H1 (cell line): ENCODE data around the gene LYSET. TPM values are rescaled to one million over a fixed set of nuclear protein-coding genes. Genes with fewer than 3 reads are reported as not detected.

Experiments used
- BCL11A ChIP-seq, 2 experiments: IDR thresholded peaks; one replicate each; pipeline ENCODE4 v1.6.1; 2011; ENCODE audit warnings: low read depth in 2 of 2, low read length in 2 of 2, mild to moderate bottlenecking in 2 of 2
- EGR1 ChIP-seq: IDR thresholded peaks from 2 replicates; pipeline ENCODE4 v1.6.1; 2011; ENCODE audit warnings: low read depth, low read length, borderline replicate concordance
- GABPA ChIP-seq: IDR thresholded peaks from 2 replicates; pipeline ENCODE4 v1.6.1; 2011; ENCODE audit warnings: mild to moderate bottlenecking, low read length, moderate library complexity, borderline replicate concordance; ENCODE audit not compliant: insufficient read depth
- KDM1A ChIP-seq: fragments of 200-600, 300-600 bp; sonication (generic); IDR thresholded peaks from 2 replicates; pipeline ENCODE4 v1.7.1; 2016; ENCODE audit warnings: mild to moderate bottlenecking, low read length, borderline replicate concordance
- PHF8 ChIP-seq: fragments of 200-600 bp; sonication (generic); conservative IDR thresholded peaks from 2 replicates; pipeline ENCODE4 v1.7.1; 2012; ENCODE audit warnings: low read depth, mild to moderate bottlenecking, inconsistent platforms, low read length, moderate library complexity
- RNF2 ChIP-seq: fragments of 200-900, 300-1000 bp; sonication (generic); IDR thresholded peaks from 2 replicates; pipeline ENCODE4 v1.7.1; 2016; ENCODE audit warnings: borderline replicate concordance, low read depth, mild to moderate bottlenecking, antibody characterized with exemption, low read length; ENCODE audit not compliant: poor library complexity, severe bottlenecking; ENCODE audit errors: missing control alignments
- SP4 ChIP-seq: IDR thresholded peaks from 2 replicates; pipeline ENCODE4 v1.6.1; 2012; ENCODE audit warnings: low read length, inconsistent platforms
- SUZ12 ChIP-seq: fragments of 200-600 bp; sonication (generic); IDR thresholded peaks from 2 replicates; pipeline ENCODE4 v1.6.1; 2012; ENCODE audit warnings: mild to moderate bottlenecking, inconsistent platforms, low read length, moderate library complexity, mixed read lengths
- TAF7 ChIP-seq: optimal IDR thresholded peaks from 2 replicates; pipeline ENCODE3; 2011; ENCODE audit warnings: low read depth, mild to moderate bottlenecking, inconsistent platforms, low read length, moderate library complexity, borderline replicate concordance
- TBP ChIP-seq: IDR thresholded peaks from 2 replicates; pipeline ENCODE4 v1.6.1; 2011; ENCODE audit warnings: low read depth, low read length, improper control_type of control experiment
- polyA plus RNA-seq, 7 experiments: library from polyadenylated mRNA; depleted of rRNA in 3 of 7; stranded (reverse) in 5 of 7; unstranded in 2 of 7; fragments of >200 nt in 5 of 7; fragments of 200-250 nt in 2 of 7; gene quantifications; 1 replicate in 5 of 7; 2 replicates in 1 of 7; 4 replicates in 1 of 7; pipeline versions ENCODE4 v1.2.1 to v1.2.3, GENCODE V29; 2011 to 2013; ENCODE audit warnings: missing spikeins in 2 of 7, mixed read lengths in 2 of 7
- total RNA-seq: library from RNA; stranded (reverse); fragmentation: NEBNext Ultra II Directional; extraction: Animal tissue kit (Norgen Biotek cat#: 25700); gene quantifications from 2 replicates; pipeline ENCODE4 v1.2.1, GENCODE V29; 2021
- TF ChIP-seq, protein P1 (sequence below): IDR thresholded peaks from 2 replicates; pipeline ENCODE4 v1.6.1; 2011; ENCODE audit warnings: low read length, improper control_type of control experiment

Gene LYSET
- total and polyA plus RNA-seq, 2 of the 8 experiments (the other 6 are each of a cell fraction or from before 2014, with no cell fraction given), result 26.2 to 26.9 TPM

DNA sequence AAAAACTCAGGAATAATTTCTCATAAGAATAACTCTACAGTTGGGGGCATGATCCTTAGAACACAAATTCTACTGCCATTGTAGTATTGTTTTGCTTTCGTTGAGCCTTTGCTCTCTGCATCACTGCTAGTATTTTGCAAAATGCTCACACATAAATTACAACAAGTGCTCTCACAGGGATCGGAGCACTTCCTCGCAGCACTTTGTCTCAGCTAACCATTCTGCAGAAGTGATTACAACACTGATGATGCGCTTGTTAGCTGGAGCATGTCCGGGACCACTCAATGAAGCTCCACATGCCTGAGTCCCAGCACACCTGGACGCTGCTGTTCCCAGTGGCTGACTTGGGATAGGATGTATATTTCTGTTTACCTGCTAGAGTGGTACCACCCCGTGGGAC is 32.0 kb upstream of the LYSET start (continued):
- no peak for TF ChIP-seq RNF2
- no peak for TF ChIP-seq TBP
- no peak for TF ChIP-seq KDM1A
- TF ChIP-seq TAF7, result no peak
- TF ChIP-seq EGR1, result no peak
- TF ChIP-seq GABPA, result no peak
- no peak for TF ChIP-seq BCL11A (IDR thresholded peaks at IDR 0.05; ENCODE audit: low read depth in 2 of 2, low read length in 2 of 2)
- TF ChIP-seq SUZ12, result no peak
- TF ChIP-seq SP4, result no peak
- no peak for TF ChIP-seq PHF8
- TF ChIP-seq, protein P1, sequence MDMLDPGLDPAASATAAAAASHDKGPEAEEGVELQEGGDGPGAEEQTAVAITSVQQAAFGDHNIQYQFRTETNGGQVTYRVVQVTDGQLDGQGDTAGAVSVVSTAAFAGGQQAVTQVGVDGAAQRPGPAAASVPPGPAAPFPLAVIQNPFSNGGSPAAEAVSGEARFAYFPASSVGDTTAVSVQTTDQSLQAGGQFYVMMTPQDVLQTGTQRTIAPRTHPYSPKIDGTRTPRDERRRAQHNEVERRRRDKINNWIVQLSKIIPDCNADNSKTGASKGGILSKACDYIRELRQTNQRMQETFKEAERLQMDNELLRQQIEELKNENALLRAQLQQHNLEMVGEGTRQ, result no peak
- TF ChIP-seq, all 59 proteins: peak for 0
